Ishikawa (cell line): Measurements from ENCODE around the gene MRGPRF.

Experiments
- CEBPB ChIP-seq: IDR thresholded peaks from 2 replicates; pipeline ENCODE4 v1.6.1; 2012
- CREB1 ChIP-seq: IDR thresholded peaks from 2 replicates; pipeline ENCODE4 v1.6.1; 2012; ENCODE audit warnings: low read depth
- EGR1 ChIP-seq: IDR thresholded peaks from 2 replicates; pipeline ENCODE4 v1.6.1; 2012
- EP300 ChIP-seq: IDR thresholded peaks from 2 replicates; pipeline ENCODE4 v1.6.1; 2012; ENCODE audit warnings: borderline replicate concordance
- FOXM1 ChIP-seq: IDR thresholded peaks from 2 replicates; pipeline ENCODE4 v1.6.1; 2012; ENCODE audit warnings: low read depth, borderline replicate concordance
- RAD21 ChIP-seq: IDR thresholded peaks from 2 replicates; pipeline ENCODE4 v1.6.1; 2012; ENCODE audit warnings: low read depth
- TAF1 ChIP-seq: IDR thresholded peaks from 2 replicates; pipeline ENCODE4 v1.6.1; 2012; ENCODE audit warnings: low read depth, mild to moderate bottlenecking
- TEAD4 ChIP-seq: IDR thresholded peaks from 2 replicates; pipeline ENCODE4 v1.6.1; 2012
- YY1 ChIP-seq: IDR thresholded peaks from 2 replicates; pipeline ENCODE4 v1.6.1; 2012; ENCODE audit warnings: low read depth
- TF ChIP-seq, protein P1 (sequence below): IDR thresholded peaks from 2 replicates; pipeline ENCODE4 v1.6.1; 2012; ENCODE audit warnings: low read depth, mild to moderate bottlenecking
- TF ChIP-seq, protein P2 (sequence below): IDR thresholded peaks from 2 replicates; pipeline ENCODE4 v1.6.1; 2012

DNA sequence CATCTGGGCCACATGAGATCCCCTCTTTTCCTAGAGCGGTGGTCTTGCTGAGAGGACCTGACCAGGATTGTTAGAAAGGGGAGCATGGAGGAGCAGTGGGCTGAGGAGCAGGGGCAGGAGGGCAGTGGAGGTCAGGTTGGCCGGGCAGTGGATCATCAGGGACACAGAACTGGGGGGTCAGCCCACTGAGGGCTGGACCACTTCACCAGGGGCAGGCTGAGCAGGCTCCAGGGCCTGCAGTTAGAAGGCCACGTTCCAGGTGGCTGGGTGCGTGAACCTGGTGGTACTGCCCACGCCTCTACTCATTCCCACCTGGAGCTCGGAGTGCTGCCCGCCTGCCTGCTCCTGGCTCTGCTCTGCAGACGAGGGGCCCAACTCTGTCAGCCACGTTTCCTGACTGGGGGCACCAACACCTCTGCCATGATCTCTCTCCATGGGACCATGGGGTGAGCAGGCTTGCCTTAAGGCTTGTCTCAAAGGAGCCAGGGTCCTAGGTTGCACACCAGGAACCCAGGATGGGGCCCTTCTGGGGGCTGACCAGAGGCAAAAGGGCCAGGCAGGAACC is 9.7 kb downstream of the MRGPRF start:
- TF ChIP-seq TAF1 (no peak), EGR1 (no peak), CEBPB (no peak), RAD21 (no peak), YY1 (no peak), TEAD4 (no peak), CREB1 (no peak), EP300 (no peak), FOXM1 (no peak)
- TF ChIP-seq, protein P1, sequence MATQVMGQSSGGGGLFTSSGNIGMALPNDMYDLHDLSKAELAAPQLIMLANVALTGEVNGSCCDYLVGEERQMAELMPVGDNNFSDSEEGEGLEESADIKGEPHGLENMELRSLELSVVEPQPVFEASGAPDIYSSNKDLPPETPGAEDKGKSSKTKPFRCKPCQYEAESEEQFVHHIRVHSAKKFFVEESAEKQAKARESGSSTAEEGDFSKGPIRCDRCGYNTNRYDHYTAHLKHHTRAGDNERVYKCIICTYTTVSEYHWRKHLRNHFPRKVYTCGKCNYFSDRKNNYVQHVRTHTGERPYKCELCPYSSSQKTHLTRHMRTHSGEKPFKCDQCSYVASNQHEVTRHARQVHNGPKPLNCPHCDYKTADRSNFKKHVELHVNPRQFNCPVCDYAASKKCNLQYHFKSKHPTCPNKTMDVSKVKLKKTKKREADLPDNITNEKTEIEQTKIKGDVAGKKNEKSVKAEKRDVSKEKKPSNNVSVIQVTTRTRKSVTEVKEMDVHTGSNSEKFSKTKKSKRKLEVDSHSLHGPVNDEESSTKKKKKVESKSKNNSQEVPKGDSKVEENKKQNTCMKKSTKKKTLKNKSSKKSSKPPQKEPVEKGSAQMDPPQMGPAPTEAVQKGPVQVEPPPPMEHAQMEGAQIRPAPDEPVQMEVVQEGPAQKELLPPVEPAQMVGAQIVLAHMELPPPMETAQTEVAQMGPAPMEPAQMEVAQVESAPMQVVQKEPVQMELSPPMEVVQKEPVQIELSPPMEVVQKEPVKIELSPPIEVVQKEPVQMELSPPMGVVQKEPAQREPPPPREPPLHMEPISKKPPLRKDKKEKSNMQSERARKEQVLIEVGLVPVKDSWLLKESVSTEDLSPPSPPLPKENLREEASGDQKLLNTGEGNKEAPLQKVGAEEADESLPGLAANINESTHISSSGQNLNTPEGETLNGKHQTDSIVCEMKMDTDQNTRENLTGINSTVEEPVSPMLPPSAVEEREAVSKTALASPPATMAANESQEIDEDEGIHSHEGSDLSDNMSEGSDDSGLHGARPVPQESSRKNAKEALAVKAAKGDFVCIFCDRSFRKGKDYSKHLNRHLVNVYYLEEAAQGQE = no peak
- TF ChIP-seq, protein P2, sequence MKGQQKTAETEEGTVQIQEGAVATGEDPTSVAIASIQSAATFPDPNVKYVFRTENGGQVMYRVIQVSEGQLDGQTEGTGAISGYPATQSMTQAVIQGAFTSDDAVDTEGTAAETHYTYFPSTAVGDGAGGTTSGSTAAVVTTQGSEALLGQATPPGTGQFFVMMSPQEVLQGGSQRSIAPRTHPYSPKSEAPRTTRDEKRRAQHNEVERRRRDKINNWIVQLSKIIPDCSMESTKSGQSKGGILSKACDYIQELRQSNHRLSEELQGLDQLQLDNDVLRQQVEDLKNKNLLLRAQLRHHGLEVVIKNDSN = no peak
